SH-SY5Y (cell line): ENCODE data around the gene ZNF513.

Source experiments
- GATA2 ChIP-seq: IDR thresholded peaks from 2 replicates; pipeline ENCODE4 v1.6.1; 2011; ENCODE audit warnings: mild to moderate bottlenecking, low read depth, low read length
- GATA3 ChIP-seq: IDR thresholded peaks from 2 replicates; pipeline ENCODE4 v1.6.1; 2011; ENCODE audit warnings: low read depth, mild to moderate bottlenecking, low read length, moderate library complexity

ZNF513 gene

DNA sequence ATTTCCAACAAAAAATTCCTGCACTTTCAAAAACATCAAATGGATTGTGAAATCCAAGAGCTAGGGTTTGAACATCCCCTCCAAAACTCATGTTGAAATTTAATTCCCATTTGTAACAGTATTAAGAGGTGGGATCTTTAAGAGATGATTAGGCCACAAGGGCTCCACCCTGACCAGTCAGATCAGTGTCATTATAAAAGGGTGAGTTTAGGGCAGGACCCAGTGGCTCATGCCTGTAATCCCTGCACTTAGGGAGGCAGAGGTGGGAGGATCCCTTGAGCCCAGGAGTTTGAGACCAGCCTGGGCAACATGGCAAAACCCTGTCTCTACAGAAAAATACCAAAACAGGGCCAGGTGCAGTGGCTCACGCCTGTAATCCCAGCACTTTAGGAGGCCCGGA is 32.9 kb downstream of the ZNF513 start:
- TF ChIP-seq GATA3 (no peak), GATA2 (no peak)

- TF ChIP-seq GATA2 (no peak), GATA3 (no peak)
These were observed 44.4 kb downstream of the ZNF513 start for GRCh38 chr2:27336173-27336572.

- TF ChIP-seq GATA3 (no peak), GATA2 (no peak)
These were observed 45.2 kb downstream of the ZNF513 start for GRCh38 chr2:27335311-27335710.
